ENCODE results near the gene ABCA3. TPM values are rescaled to one million over a fixed set of nuclear protein-coding genes. Genes with fewer than 3 reads are reported as not detected.

ABCA3 gene
- total RNA-seq, 1 experiment from 2014 or later, result 6.2 TPM

DNA sequence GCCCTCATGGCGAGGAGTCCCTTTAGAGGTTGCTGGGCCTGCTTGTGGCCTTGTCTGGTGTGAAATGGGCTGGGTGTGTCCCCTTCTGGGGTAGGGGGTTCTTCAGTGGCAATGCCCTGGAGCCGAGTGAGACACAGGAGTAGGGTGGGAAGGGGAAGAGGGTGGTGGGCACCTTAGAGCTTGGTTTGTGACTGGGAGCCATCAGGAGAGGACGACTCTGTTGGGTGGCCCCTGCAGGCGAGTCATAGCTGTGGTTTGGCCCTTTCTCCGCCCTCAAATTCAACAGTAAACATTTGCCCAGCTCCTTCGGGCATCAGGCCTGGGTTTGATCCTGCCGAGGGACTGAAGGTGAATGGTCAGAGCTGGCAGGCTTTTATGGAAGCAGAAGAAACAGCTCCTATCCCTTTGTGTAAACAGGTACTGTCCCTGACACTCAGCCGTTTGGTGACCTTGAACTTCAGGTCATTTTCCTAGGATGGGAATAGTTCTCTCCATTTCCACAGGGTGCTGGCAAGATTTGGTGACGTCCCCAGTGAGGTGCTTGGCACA lies 114.2 kb downstream of the ABCA3 start:
- CTCF ChIA-PET, result interaction anchor here (0.6 kb wide), 1 partner anchor 136 kb away, joined by 6 read pairs; no protein-coding TSS in a partner anchor
- Histone ChIP-seq H3K4me2 (peak overlapping the region; percentile 57), H3K36me3 (ENCODE audit: low read depth) (peaks cover 4% of the 10 kb centered on the region; the same call in 1 of the 2 replicates), H3K79me2 (ENCODE audit: low read depth) (peaks cover 51% of the 10 kb centered on the region), H3K4me1 (replicated peaks; ENCODE audit: insufficient read depth) (peaks cover 20% of the 10 kb centered on the region), H4K20me1 (ENCODE audit: insufficient read depth) (peaks cover 41% of the 10 kb centered on the region), H3F3A (ENCODE audit: insufficient read depth, low read depth) (peaks cover 18% of the 10 kb centered on the region), H3K4me3 (no peak overlapping the region), H3K9me3 (ENCODE audit: insufficient read depth, low read depth) (no peaks in the 10 kb centered on the region), H2AFZ (no peak overlapping the region), H3K9me2 (ENCODE audit: insufficient read depth) (no peaks in the 10 kb centered on the region), H3K27ac (no peak overlapping the region), H3K27me3 (ENCODE audit: insufficient read depth, low read depth) (no peaks in the 10 kb centered on the region)
- DNase-seq, result no peak
- POLR2A ChIA-PET (ENCODE audit: unreplicated experiment), result interaction anchor here (0.5 to 0.8 kb wide), 4 partner anchors 16 to 247 kb away, joined by 3 to 8 read pairs (median 6); no protein-coding TSS in a partner anchor
- no TSS peak for BruUV-seq (replicated peaks)
- intact Hi-C loops (cut with micrococcal nuclease; ENCODE audit: unreplicated experiment), result loop anchor here (10.0 kb wide), 1 partner anchor 678 kb away; no protein-coding TSS in a partner anchor
- no peak for TF ChIP-seq CTCF (conservative IDR thresholded peaks at IDR 0.05)
- TF ChIP-seq EZH2 (IDR thresholded peaks at IDR 0.05; ENCODE audit: low read depth), result no peak

Small RNA genes within 50 kb of the gene (microRNA-seq; reads per million reads assigned to microRNA genes)
- gene MIR3677 (ENCODE audit: borderline number of aligned reads, borderline replicate concordance), result not detected
- gene MIR4717 (ENCODE audit: borderline number of aligned reads, borderline replicate concordance), result not detected

Other genes starting within 250 kb of the ABCA3 start
- 91.5 and 105 TPM in 2 replicates for gene PKD1, start 204.8 kb downstream of the ABCA3 start, total RNA-seq (2021)
- gene RAB26, start 192.1 kb downstream of the ABCA3 start, total RNA-seq (2021), result 29.5 and 31.3 TPM in 2 replicates
- gene TRAF7, start 184.9 kb downstream of the ABCA3 start, total RNA-seq (2021), result 166 and 199 TPM in 2 replicates
- gene CASKIN1, start 144.1 kb downstream of the ABCA3 start, total RNA-seq (2021), result 2.1 and 3.3 TPM in 2 replicates
- gene MLST8, start 135.3 kb downstream of the ABCA3 start, total RNA-seq (2021), result 66.3 and 74.2 TPM in 2 replicates
- gene BRICD5, start 129.9 kb downstream of the ABCA3 start, total RNA-seq (2021), result 17.1 and 24.6 TPM in 2 replicates
- 20.2 and 23.4 TPM in 2 replicates for gene PGP, start 125.9 kb downstream of the ABCA3 start, total RNA-seq (2021)
- 38.8 and 41.1 TPM in 2 replicates for gene E4F1, start 117.1 kb downstream of the ABCA3 start, total RNA-seq (2021)
- 6.0 and 7.3 TPM in 2 replicates for gene DNASE1L2, start 104.3 kb downstream of the ABCA3 start, total RNA-seq (2021)
- 131 and 216 TPM in 2 replicates for gene ECI1, start 89.1 kb downstream of the ABCA3 start, total RNA-seq (2021)
- gene RNPS1, start 72.6 kb downstream of the ABCA3 start, total RNA-seq (2021), result 229 and 250 TPM in 2 replicates
- 53.4 and 69.0 TPM in 2 replicates for gene CCNF, start 88.7 kb upstream of the ABCA3 start, total RNA-seq (2021)
- 26.3 and 28.0 TPM in 2 replicates for gene TEDC2, start 119.4 kb upstream of the ABCA3 start, total RNA-seq (2021)
- gene NTN3, start 130.6 kb upstream of the ABCA3 start, total RNA-seq (2021), result 0.87 and 0.90 TPM in 2 replicates
- gene TBC1D24, start 134.4 kb upstream of the ABCA3 start, total RNA-seq (2021), result 30.0 and 34.2 TPM in 2 replicates
- gene ATP6V0C, start 173.2 kb upstream of the ABCA3 start, total RNA-seq (2021), result 205 and 249 TPM in 2 replicates
- gene AMDHD2, start 179.6 kb upstream of the ABCA3 start, total RNA-seq (2021), result 47.9 and 61.5 TPM in 2 replicates
- 0.43 and 0.94 TPM in 2 replicates for gene CEMP1, start 190.7 kb upstream of the ABCA3 start, total RNA-seq (2021)
- gene PDPK1, start 197.3 kb upstream of the ABCA3 start, total RNA-seq (2021), result 43.2 and 46.8 TPM in 2 replicates